HEK293T (cell line): ENCODE data around the gene COMMD10.

Experiments
- FOXA1 ChIP-seq: fragments of 450-650 bp; IDR thresholded peaks from 2 replicates; pipeline ENCODE4 v1.6.1; 2016; ENCODE audit warnings: mild to moderate bottlenecking
- L3MBTL2 ChIP-seq: fragments of 450-650 bp; conservative IDR thresholded peaks from 2 replicates; pipeline ENCODE4 v1.6.1; 2016; ENCODE audit warnings: mild to moderate bottlenecking

- TF ChIP-seq FOXA1: no peak
- TF ChIP-seq L3MBTL2: no peak
These were observed 127.4 kb downstream of the COMMD10 start for GRCh38 chr5:116212225-116212624.
